ENCODE results near the gene MRGPRG.

The MRGPRG gene

GRCh38 chr11:3197878-3198528, 20.6 kb downstream of the MRGPRG start:
- TF ChIP-seq CTCF (IDR thresholded peaks at IDR 0.05) (no peak), ZFX (IDR thresholded peaks at IDR 0.05; ENCODE audit: borderline replicate concordance) (no peak)
- no peak overlapping the region for H3K27ac ChIP-seq

- no peak for TF ChIP-seq CTCF (IDR thresholded peaks at IDR 0.05)
- no peak for TF ChIP-seq ZFX (IDR thresholded peaks at IDR 0.05; ENCODE audit: borderline replicate concordance)
- no peak overlapping the region for H3K27ac ChIP-seq
Measured at GRCh38 chr11:3197044-3197695, 21.4 kb downstream of the MRGPRG start.

- no peak for TF ChIP-seq ZFX (IDR thresholded peaks at IDR 0.05; ENCODE audit: borderline replicate concordance)
- TF ChIP-seq CTCF (IDR thresholded peaks at IDR 0.05) = no peak
- H3K27ac ChIP-seq = no peak overlapping the region
Measured at GRCh38 chr11:3196161-3197043, 22.2 kb downstream of the MRGPRG start.

GRCh38 chr11:3195251-3196160, 23.1 kb downstream of the MRGPRG start:
- no peak overlapping the region for H3K27ac ChIP-seq
- TF ChIP-seq ZFX (IDR thresholded peaks at IDR 0.05; ENCODE audit: borderline replicate concordance) = no peak
- TF ChIP-seq CTCF (IDR thresholded peaks at IDR 0.05) = peak; percentile 70

GRCh38 chr11:3194016-3194816, 24.4 kb downstream of the MRGPRG start:
- H3K27ac ChIP-seq = no peak overlapping the region
- TF ChIP-seq CTCF (IDR thresholded peaks at IDR 0.05) (no peak), ZFX (IDR thresholded peaks at IDR 0.05; ENCODE audit: borderline replicate concordance) (no peak)

- TF ChIP-seq ZFX (IDR thresholded peaks at IDR 0.05; ENCODE audit: borderline replicate concordance) = no peak
- no peak for TF ChIP-seq CTCF (IDR thresholded peaks at IDR 0.05)
- no peak overlapping the region for H3K27ac ChIP-seq
Measured at GRCh38 chr11:3193373-3194015, 25.1 kb downstream of the MRGPRG start.
